SJSA1 (cell line): ENCODE data around the gene SPDYE17. TPM values are rescaled to one million over a fixed set of nuclear protein-coding genes. Genes with fewer than 3 reads are reported as not detected.

Experiments used
- total RNA-seq: library from RNA; depleted of rRNA; stranded (reverse); fragments of >200 nt; shearing (Covaris generic); gene quantifications from 2 replicates; pipeline ENCODE4 v1.2.3, GENCODE V29; 2014; rRNA removed

SPDYE17 gene
- total RNA-seq, 1 experiment from 2014 or later, result not detected

Other genes starting within 250 kb of the SPDYE17 start
- gene SPDYE18, start 30.2 kb upstream of the SPDYE17 start, total RNA-seq, result not detected in 2 replicates
- 1.9 TPM in 1 of 2 replicates, not detected in the other for gene CCDC146, start 90.3 kb upstream of the SPDYE17 start, total RNA-seq
- 0.11 TPM in 1 of 2 replicates, not detected in the other for gene FGL2, start 167.5 kb upstream of the SPDYE17 start, total RNA-seq